ENCODE data around the gene VPS13C. TPM values are rescaled to one million over a fixed set of nuclear protein-coding genes. Genes with fewer than 3 reads are reported as not detected.

The VPS13C gene
- total and polyA plus RNA-seq, 2 experiments from 2014 or later: 10.2 to 20.5 TPM

DNA sequence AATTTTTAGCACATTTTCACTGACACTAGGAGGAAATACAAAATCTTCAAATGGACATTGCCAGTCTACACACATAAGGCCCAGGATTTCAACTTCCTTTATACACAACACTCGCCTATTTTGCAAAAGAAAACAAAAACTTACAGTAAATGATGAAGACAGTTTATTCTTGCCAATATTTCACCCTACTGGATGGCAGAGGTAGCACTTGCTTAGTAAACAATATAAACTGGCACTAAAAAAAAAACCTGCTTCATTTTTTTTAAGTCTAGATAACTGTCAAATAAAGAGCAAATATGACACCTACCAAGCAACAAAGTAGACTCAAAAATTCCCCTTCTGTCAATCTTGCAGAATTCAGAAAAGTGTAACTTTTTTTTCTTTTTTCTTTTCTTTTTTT, 204.0 kb downstream of the VPS13C start:
- Mint-ChIP-seq H3K27me3 (ENCODE audit: insufficient read depth, low read depth, poor library complexity) (no peaks in the 10 kb centered on the region), H3K27ac (no peak overlapping the region), H3K36me3 (ENCODE audit: low read depth) (no peaks in the 10 kb centered on the region), H3K4me1 (no peaks in the 10 kb centered on the region), H3K9me3 (no peaks in the 10 kb centered on the region), H3K4me3 (no peak overlapping the region)
- Histone ChIP-seq H3K4me2 (no peak overlapping the region), H3K4me1 (ENCODE audit: insufficient read depth) (no peaks in the 10 kb centered on the region), H2AFZ (no peak overlapping the region), H3K4me3 (no peak overlapping the region), H4K20me1 (replicated peaks; ENCODE audit: insufficient read depth) (no peaks in the 10 kb centered on the region), H3K36me3 (ENCODE audit: insufficient read depth) (no peaks in the 10 kb centered on the region), H3F3A (replicated peaks; ENCODE audit: low read depth) (no peaks in the 10 kb centered on the region), H3K9me2 (ENCODE audit: insufficient read depth) (no peaks in the 10 kb centered on the region), H3K79me2 (replicated peaks; ENCODE audit: insufficient read depth) (no peaks in the 10 kb centered on the region), H3K27ac (ENCODE audit: low read depth) (no peak overlapping the region), H3K27me3 (ENCODE audit: insufficient read depth) (no peaks in the 10 kb centered on the region)
- ATAC-seq: no peak
- no peak for TF ChIP-seq CREB1 (CRISPR knock-in tag; IDR thresholded peaks at IDR 0.05; ENCODE audit: low read depth)
- TF ChIP-seq, protein P1, sequence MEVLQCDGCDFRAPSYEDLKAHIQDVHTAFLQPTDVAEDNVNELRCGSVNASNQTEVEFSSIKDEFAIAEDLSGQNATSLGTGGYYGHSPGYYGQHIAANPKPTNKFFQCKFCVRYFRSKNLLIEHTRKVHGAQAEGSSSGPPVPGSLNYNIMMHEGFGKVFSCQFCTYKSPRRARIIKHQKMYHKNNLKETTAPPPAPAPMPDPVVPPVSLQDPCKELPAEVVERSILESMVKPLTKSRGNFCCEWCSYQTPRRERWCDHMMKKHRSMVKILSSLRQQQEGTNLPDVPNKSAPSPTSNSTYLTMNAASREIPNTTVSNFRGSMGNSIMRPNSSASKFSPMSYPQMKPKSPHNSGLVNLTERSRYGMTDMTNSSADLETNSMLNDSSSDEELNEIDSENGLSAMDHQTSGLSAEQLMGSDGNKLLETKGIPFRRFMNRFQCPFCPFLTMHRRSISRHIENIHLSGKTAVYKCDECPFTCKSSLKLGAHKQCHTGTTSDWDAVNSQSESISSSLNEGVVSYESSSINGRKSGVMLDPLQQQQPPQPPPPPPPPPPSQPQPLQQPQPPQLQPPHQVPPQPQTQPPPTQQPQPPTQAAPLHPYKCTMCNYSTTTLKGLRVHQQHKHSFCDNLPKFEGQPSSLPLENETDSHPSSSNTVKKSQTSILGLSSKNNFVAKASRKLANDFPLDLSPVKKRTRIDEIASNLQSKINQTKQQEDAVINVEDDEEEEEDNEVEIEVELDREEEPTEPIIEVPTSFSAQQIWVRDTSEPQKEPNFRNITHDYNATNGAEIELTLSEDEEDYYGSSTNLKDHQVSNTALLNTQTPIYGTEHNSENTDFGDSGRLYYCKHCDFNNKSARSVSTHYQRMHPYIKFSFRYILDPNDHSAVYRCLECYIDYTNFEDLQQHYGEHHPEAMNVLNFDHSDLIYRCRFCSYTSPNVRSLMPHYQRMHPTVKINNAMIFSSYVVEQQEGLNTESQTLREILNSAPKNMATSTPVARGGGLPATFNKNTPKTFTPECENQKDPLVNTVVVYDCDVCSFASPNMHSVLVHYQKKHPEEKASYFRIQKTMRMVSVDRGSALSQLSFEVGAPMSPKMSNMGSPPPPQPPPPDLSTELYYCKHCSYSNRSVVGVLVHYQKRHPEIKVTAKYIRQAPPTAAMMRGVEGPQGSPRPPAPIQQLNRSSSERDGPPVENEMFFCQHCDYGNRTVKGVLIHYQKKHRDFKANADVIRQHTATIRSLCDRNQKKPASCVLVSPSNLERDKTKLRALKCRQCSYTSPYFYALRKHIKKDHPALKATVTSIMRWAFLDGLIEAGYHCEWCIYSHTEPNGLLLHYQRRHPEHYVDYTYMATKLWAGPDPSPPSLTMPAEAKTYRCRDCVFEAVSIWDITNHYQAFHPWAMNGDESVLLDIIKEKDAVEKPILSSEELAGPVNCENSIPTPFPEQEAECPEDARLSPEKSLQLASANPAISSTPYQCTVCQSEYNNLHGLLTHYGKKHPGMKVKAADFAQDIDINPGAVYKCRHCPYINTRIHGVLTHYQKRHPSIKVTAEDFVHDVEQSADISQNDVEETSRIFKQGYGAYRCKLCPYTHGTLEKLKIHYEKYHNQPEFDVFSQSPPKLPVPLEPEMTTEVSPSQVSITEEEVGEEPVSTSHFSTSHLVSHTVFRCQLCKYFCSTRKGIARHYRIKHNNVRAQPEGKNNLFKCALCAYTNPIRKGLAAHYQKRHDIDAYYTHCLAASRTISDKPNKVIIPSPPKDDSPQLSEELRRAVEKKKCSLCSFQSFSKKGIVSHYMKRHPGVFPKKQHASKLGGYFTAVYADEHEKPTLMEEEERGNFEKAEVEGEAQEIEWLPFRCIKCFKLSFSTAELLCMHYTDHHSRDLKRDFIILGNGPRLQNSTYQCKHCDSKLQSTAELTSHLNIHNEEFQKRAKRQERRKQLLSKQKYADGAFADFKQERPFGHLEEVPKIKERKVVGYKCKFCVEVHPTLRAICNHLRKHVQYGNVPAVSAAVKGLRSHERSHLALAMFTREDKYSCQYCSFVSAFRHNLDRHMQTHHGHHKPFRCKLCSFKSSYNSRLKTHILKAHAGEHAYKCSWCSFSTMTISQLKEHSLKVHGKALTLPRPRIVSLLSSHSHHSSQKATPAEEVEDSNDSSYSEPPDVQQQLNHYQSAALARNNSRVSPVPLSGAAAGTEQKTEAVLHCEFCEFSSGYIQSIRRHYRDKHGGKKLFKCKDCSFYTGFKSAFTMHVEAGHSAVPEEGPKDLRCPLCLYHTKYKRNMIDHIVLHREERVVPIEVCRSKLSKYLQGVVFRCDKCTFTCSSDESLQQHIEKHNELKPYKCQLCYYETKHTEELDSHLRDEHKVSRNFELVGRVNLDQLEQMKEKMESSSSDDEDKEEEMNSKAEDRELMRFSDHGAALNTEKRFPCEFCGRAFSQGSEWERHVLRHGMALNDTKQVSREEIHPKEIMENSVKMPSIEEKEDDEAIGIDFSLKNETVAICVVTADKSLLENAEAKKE (CRISPR knock-in tag; IDR thresholded peaks at IDR 0.05): no peak
- TF ChIP-seq EZH2phosphoT487 (IDR thresholded peaks at IDR 0.05; ENCODE audit: unreplicated experiment): no peak
- TF ChIP-seq, protein P2, sequence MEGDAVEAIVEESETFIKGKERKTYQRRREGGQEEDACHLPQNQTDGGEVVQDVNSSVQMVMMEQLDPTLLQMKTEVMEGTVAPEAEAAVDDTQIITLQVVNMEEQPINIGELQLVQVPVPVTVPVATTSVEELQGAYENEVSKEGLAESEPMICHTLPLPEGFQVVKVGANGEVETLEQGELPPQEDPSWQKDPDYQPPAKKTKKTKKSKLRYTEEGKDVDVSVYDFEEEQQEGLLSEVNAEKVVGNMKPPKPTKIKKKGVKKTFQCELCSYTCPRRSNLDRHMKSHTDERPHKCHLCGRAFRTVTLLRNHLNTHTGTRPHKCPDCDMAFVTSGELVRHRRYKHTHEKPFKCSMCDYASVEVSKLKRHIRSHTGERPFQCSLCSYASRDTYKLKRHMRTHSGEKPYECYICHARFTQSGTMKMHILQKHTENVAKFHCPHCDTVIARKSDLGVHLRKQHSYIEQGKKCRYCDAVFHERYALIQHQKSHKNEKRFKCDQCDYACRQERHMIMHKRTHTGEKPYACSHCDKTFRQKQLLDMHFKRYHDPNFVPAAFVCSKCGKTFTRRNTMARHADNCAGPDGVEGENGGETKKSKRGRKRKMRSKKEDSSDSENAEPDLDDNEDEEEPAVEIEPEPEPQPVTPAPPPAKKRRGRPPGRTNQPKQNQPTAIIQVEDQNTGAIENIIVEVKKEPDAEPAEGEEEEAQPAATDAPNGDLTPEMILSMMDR (conservative IDR thresholded peaks at IDR 0.05; ENCODE audit: low read depth in 2 of 2): no peak
- no peak for TF ChIP-seq EZH2 (IDR thresholded peaks at IDR 0.05; ENCODE audit: low read depth, unreplicated experiment)
- TF ChIP-seq, protein P3, sequence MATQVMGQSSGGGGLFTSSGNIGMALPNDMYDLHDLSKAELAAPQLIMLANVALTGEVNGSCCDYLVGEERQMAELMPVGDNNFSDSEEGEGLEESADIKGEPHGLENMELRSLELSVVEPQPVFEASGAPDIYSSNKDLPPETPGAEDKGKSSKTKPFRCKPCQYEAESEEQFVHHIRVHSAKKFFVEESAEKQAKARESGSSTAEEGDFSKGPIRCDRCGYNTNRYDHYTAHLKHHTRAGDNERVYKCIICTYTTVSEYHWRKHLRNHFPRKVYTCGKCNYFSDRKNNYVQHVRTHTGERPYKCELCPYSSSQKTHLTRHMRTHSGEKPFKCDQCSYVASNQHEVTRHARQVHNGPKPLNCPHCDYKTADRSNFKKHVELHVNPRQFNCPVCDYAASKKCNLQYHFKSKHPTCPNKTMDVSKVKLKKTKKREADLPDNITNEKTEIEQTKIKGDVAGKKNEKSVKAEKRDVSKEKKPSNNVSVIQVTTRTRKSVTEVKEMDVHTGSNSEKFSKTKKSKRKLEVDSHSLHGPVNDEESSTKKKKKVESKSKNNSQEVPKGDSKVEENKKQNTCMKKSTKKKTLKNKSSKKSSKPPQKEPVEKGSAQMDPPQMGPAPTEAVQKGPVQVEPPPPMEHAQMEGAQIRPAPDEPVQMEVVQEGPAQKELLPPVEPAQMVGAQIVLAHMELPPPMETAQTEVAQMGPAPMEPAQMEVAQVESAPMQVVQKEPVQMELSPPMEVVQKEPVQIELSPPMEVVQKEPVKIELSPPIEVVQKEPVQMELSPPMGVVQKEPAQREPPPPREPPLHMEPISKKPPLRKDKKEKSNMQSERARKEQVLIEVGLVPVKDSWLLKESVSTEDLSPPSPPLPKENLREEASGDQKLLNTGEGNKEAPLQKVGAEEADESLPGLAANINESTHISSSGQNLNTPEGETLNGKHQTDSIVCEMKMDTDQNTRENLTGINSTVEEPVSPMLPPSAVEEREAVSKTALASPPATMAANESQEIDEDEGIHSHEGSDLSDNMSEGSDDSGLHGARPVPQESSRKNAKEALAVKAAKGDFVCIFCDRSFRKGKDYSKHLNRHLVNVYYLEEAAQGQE (IDR thresholded peaks at IDR 0.05; ENCODE audit: unreplicated experiment): no peak
- TF ChIP-seq JUNB (IDR thresholded peaks at IDR 0.05; ENCODE audit: unreplicated experiment): no peak
- TF ChIP-seq NANOG (IDR thresholded peaks at IDR 0.05; ENCODE audit: borderline replicate concordance): no peak
- TF ChIP-seq STAT1 (IDR thresholded peaks at IDR 0.05; ENCODE audit: unreplicated experiment): no peak
- TF ChIP-seq, protein P4, sequence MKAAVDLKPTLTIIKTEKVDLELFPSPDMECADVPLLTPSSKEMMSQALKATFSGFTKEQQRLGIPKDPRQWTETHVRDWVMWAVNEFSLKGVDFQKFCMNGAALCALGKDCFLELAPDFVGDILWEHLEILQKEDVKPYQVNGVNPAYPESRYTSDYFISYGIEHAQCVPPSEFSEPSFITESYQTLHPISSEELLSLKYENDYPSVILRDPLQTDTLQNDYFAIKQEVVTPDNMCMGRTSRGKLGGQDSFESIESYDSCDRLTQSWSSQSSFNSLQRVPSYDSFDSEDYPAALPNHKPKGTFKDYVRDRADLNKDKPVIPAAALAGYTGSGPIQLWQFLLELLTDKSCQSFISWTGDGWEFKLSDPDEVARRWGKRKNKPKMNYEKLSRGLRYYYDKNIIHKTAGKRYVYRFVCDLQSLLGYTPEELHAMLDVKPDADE (IDR thresholded peaks at IDR 0.05): no peak
- no peak for TF ChIP-seq ZNF114 (CRISPR knock-in tag; IDR thresholded peaks at IDR 0.05)
- no peak for TF ChIP-seq POLR2AphosphoS5 (IDR thresholded peaks at IDR 0.05; ENCODE audit: low read depth)
- no peak for TF ChIP-seq ZNF331 (CRISPR knock-in tag; IDR thresholded peaks at IDR 0.05; ENCODE audit: low read depth)
- DNase-seq (ENCODE audit: low spot score): no peak

Data from GM23338 (cell line).